M059J (cell line): ENCODE measurements around the gene PTPRJ. TPM values are rescaled to one million over a fixed set of nuclear protein-coding genes. Genes with fewer than 3 reads are reported as not detected.
A peak's percentile ranks its signal among the peaks of the same experiment; 100 is the strongest.

Source experiments
- DNase-seq: peaks from one replicate; pipeline ENCODE4 v3.0.0-alpha.2; 2012; ENCODE audit warnings: low read depth
- total RNA-seq: library from RNA; depleted of rRNA; stranded (reverse); fragments of >200 nt; shearing (Covaris generic); gene quantifications from 2 replicates; pipeline ENCODE4 v1.2.3, GENCODE V29; 2014

The PTPRJ gene
- total RNA-seq, 1 experiment from 2014 or later, result 54.8 TPM

DNA sequence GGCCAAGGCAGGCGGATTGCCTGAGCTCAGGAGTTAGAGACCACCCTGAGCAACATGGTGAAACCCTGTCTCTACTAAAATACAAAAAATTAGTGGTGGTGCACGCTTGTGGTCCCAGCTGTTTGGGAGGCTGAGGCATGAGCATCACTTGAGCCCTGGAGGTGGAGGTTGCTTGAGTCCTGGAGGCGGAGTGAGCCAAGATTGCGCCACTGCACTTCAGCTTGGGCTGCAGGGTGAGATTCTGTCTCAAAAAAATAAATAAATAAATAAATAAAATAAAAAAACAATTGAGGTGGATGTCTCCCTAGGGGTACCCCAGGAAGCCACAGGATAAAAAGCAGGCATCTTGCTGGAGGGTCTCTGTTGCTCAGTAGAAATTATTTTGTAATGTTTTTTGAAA lies 14.1 kb downstream of the PTPRJ start:
- no peak for DNase-seq

DNA sequence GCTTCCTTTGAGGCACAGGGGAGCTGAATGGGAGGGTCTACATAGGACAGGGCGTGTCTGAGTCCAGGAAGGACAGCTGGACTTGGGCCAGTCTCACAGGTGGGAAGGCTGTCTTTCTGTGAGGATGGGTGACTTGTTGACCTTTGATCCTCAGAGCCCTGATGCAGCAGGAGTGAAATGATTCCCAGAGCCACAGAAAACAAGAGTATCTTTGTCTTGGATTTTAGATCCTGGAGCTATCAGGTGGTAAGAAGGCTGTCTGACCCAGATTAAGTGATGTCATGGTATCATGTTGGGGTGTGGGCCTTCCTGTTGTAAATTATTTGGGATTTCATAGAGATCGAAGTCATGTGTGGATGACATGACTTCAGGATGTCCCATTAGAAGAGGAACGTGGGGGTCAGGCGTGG lies 15.0 kb downstream of the PTPRJ start:
- DNase-seq, result no peak

DNA sequence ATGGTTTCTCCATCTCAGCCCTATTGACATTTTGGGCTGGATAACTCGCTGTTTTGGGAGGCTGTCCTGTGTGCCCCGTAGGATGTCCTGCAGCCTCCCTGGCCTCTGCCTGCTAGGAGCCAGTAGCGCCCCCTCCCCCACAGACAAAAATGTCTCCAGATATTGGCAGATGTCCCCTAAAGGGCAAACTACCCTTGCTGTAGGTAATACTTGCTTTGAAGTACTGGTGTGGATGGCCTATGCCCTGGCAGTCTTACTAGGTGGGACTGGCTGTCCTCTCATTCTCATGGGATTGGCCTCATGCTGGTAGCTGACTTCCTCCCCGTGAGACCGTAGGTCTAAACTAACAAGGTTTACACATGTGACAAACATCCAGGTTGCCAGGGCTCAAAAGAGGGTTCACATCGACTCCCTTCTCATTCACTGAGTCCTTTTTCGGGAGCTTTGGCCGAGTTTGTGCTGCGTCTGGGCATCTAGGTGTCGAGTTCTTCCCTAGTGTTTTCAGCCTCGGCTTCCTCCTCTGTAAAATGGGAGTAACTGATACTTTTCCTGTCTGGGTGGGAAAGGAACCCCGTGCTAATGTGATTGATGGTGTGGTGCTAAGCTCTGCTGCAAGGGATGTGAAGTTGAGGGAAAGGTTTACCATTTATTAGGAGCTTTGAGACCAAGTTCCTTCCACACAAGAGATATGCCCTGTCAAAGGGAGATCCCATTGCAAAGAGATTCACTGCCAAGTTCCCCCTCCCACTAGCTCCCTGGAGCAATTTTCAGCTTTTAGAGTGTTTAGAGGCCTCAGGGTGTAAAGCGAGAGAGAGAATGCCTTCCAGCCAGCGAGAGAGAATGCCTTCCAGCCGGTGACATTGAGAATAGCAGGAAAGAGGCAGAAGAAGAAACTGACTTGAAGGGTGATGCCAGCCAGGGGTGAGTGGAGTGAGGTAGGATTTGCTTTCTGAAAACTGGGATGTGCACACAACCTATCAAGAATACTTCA lies 17.0 kb downstream of the PTPRJ start:
- DNase-seq, result peak; percentile 51

DNA sequence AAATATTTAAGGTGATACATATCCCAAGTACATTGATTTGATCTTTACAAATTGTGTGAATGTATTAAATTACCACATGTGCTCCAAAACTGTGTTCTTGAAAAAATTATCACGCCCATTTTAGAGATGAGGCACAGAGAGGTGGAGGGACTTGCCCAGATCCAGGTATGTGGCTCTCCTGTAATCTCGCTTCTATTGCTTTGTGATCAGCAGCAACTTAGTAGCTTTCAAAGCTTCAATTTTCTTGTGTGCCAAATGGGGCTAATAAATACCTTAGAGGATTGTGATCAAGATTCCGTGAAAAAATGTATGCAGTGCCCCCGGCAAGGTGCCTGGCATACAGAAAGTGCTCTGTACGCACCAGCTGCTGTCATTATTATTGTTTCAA lies 18.0 kb downstream of the PTPRJ start:
- no peak for DNase-seq

DNA sequence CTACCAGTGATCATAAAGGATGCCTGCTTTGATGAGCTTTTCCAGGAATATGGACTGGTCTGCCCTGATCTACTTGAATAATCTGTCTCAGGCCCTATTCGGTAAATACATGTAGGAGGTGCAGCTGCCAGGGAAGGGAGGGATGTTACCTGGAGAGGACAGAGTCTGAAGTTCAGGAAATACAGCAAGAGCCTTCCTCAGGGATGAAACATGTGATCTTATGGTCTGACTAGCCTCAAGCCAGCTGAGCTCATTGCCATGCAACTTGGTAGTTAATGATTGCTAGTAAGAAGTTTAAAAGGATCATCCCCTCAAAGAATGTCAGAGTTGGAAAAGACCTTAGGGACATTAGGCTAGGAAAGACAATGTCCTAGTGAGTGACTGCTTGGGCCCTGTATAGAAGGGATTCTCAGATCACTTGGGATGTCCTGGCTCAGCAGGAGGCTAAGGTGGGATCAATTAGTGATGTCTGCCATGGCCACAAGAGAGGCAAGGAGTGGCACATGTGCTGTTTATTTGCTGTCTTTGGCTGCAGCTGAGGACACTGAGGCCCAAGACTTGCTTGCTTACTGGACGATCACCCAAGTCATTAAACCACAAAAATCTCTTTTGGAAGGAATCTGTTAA lies 18.5 kb downstream of the PTPRJ start:
- peak; percentile 42 for DNase-seq

DNA sequence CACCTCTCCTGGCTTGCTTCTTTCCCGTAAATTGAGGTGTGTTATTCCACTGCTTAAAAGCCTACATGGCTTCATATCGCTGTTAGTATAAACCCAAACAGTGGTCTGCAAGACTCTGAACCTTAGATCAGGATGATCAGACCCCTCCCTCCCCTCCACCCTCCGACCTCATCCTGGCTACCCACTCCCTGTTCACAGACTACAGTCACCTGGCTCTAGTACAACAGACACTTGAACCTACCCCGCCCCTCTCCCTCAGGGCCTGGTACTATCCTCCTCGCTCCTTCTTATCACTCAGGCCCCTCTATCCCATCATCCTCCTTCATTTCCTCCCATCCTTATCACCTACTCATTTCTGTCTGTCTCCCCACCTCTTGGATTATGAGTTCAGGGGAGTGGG lies 20.1 kb downstream of the PTPRJ start:
- DNase-seq, result no peak

DNA sequence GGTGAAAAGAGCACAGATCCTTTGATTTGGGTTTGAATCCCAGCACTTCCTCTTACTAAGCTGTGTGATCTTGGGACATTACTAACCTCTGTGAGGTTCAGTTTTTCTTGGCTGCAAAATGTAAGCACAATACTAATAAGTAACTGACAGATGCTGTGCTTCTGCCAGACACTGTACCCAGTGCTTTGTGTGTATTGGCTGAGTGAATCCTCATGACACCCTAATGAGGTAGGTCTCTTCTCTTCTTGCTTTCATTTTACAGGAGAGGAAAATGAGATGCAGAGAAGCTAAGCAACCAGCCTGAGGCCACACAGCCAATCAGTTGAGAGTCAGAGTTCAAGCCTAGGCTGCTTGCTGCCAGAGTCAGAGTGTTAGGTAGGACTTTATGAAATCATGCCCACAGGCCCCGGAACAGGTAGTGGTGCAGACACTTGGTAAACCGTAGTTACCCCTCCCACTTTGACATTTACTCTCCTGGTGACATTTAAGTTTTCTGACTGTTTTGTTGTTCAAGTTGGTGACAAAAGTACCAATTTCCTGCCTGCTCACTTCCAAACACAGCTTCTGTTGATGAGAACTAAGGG lies 21.2 kb downstream of the PTPRJ start:
- DNase-seq, result peak; percentile 70

DNA sequence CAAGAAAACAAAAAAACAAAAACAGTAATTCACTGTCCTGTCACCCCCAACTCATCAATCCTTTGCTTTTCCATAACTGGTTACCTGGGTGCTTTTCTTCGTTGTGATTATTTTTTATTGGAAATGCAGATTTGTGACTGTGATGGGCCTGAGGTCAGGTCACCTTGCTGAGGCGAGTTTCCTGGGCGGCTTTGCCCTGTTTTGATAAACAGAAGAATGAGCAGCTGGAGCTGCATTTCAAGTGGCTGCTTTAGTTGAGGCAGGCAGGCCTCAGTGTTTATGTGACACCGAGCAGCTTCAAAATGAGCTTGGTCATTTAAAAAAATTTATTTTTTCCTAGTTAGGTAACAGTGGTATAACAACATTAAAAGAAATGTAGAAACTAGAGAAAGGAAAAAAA lies 22.2 kb downstream of the PTPRJ start:
- DNase-seq, result no peak

DNA sequence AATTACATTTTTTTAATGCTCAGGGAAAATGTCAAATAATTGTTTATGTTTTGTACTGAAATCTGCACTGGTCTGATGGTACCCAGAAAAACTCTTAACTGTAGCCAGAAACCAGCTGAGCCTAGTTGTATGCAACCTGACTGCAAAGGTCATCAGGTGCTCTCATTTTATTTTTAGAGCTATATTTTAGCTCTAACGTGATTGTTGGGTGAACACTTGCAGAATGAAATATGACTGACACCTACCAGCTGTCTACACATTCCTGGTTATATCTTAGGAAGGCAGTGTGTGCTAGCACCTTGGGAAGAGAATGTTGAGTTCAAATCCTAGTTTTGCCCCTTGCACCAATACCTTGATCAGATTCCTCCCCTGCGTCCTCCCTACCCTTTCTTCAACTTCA lies 23.6 kb downstream of the PTPRJ start:
- DNase-seq, result no peak

DNA sequence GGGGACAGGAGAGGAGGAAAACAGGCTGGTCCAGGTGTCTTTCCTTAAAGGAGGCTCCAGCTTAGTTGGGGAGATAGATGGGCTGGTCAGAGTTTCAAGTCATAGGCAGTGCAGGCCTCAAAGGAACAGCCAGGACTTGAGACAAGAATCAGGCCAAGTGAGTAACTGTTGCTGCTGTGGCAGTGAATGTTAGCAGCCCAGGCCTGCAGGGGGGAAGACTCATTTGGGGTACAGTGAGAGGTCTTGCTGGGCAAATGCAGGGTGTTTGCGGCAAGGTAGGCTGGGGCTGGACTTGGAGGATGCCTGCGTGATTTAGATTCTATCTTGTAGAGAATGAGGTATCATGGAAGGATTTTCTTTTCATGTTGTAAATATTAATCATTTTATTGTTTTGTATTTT lies 24.1 kb downstream of the PTPRJ start:
- DNase-seq, result no peak

DNA sequence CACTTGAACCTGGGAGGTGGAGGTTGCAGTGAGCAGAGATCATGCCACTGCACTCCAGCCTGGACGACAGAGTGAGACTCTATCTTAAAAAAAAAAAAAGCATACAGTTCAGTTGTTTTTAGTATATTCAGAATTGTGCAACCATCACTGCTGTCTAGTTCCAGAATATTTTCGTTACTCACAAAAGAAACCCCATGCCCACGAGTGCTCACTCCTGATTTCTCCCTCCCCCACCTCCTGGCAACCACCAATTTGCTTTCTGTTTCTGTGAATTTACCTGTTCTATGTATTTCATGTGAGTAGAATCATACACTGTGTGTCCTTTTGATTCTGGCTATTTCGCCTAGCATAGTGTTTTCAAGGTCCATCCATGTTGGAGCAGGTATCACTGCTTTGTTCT lies 24.8 kb downstream of the PTPRJ start:
- no peak for DNase-seq

DNA sequence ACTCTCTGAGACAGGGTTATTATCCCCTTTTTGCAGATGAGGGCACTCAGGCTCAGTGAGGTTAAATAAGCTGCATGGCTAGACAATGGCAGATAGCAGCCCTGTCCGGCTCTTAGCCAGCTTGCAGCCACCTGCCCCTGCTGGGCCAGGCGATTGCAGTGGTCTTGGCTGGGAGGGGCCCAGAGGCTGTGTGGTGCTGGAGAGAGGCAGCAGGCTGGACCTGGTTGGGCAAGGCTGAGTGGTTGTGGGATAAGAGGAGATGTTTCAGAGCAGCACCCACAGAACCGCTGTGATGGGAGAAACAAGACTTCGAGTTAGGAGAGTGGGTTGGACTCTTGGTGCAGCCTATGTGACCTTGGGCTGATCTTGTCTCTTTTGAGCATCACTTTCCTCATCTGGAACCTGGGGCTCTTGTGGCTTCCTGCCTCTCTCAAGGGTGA lies 25.5 kb downstream of the PTPRJ start:
- DNase-seq, result no peak

DNA sequence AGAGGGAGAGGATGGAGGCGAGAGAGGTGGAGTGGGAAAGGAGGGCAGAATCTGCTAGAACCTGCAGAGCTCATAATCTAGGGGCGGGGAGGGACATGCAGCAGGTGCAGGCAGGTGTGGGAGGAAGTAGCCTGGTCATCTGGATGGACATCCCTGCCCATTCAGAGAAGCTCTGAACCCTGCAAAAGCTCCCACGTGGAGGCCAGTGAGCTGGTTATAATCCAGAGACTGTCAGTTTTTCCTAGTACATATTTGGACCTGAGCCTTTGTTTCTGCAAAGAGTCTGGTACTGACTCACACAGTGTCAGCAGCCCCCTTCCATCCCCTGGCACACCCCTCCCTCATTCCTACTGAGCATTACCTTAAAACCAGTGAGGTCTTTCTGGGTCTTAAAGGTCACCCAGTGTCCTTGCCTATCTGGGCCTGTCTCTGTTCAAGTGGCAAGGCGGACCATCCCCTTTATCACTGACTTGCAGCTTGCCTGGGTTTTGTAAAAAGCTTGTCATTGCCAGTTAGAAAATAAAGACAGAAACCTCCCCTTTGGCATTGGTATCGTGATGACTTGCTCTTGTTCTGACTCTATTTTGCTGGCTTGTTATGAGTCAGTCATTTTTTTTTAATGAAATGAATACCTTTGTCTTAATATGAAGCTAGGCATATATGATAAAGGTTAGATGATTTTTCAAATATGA lies 26.1 kb downstream of the PTPRJ start:
- DNase-seq, result peak; percentile 82

DNA sequence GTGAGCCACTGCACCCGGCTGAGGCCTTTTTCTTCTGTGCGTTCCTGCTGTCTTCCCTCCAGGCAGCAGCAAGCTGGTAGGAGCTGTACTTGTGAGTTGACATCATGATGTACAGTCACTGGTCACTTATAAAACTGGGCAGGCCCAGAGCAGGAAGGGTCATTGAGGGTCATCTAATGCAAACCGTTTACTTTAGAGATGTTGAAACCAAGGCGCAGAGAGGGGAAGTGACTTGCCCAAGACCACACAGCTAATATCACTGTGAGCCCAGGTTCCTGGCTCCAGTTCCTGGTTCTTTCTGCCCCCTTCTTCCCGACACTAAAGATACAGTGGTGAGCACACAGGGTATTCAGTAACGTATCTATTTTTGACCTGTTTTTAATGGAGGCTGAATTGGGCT lies 27.3 kb downstream of the PTPRJ start:
- DNase-seq, result peak; percentile 44

DNA sequence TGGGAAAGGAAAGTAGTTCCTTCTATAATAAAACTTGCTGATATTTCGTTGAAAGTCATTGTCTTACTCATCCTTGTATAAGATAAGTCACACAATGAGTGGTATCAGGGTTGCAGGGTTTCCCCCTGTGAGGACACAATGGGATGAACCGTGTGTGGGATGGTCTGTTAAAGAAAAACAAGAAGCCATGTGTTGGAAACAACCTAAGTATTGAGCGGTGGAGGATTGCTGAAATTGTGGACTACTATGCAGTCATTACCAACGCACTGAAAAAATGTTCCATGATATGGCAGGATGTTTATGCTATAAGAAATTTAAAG lies 28.6 kb downstream of the PTPRJ start:
- DNase-seq, result no peak

DNA sequence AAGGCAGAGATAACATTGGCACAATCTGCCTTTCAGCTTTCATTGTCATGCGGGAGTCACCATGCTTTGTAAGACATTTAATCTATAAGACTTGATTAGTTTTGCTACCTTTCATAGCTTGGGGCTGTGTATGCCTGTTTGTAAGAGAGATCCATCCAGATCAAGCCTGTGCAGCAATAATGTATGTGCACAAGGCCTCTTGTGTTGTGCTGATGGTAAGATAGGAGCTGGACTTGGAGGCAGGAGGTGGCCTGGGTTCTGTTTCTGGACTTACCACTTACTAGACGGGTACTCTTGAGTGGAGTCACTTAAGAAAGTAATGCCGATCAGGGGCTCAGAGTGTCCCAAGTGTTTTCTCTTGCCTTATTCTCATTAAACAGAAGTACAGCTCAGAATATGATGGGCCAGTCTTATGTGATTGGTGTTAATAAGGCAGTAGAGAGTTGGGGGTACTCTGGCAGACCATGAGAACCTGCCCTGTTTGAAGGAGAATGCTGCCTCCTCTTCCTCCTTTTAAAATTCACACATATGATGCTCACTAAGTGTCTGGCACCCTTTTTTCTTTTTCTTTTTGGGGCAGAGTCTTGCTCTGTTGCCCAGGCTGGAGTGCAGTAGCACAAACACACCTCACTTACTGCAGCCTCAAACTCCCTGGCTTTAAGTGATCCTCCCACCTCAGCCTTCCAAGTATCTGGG lies 30.9 kb downstream of the PTPRJ start:
- DNase-seq, result no peak

DNA sequence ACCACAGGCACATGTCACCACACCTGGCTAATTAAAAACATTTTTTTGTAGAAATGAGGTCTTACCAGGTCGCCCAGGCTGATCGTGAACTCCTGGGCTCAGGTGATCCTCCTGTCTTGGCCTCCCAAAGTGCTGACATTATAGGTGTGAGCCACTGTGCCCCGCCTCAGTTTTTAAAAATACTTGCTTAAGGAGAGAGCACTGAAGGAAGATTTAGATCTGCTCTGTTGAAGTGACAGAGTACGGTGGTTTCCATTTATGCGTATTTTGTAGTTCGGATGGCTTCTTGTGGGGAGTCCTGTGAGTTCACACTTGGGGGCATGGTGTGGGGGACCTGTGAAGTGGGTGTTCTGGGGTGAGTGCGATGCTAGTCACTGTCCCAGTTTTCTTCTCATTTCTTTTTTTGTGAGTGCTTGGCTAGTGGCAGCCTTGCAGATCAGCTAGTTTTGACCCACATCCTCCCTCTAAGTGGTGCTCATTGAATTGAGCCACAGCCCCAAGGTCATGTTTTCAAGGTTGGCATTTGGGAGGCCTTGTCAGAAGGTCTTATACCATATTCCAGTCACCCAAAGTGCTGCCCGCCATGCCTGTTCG lies 31.5 kb downstream of the PTPRJ start:
- DNase-seq, result no peak

DNA sequence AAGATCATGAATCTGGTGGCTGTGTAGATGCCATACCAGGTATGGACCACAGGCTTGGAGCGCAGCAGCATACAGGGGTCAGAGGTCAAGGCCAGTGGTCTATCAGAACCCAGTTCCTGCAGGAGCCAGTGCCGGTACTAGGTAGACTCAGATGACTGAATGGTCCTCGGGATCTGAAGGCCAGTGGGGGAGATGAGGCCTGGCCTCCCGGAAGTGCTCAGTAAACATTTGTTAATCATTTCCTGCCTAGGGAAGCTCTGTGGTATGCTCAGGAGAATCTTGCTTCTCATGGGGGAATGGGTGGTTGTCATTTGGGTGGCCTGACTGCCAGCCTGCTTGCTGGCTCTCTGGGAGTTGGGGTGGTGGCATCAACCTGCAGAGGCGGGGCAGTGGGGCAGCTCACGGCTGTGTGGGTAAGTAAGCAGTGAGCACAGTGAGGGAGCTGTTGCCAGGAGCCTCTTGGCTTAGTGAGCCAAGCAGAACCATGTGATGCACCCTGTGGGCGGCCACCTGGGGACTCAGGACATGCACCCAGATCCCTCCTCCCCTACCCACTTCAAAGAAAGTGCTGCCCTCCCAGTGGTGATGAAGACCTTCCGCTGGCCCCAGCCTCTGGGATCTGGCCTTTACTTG lies 33.0 kb downstream of the PTPRJ start:
- DNase-seq, result peak; percentile 87

DNA sequence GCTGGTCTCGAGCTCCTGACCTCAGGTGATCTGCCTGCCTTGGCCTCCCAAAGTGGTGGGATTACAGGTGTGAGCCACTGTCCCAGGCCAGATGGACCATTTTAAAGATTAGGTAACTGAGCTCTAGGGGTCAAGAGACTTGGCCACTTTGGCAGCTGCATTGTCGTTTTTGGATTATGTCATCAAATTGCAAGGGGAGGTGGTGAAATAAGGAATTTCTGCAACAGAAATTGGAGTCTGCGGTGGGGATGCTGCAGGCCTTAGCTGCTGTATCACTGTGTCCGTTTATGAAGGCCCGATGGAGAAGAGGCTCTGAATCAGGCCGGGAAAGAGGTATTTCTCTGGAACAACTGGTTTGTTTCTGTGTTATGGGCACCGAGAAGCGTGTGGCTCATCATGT lies 34.6 kb downstream of the PTPRJ start:
- no peak for DNase-seq

DNA sequence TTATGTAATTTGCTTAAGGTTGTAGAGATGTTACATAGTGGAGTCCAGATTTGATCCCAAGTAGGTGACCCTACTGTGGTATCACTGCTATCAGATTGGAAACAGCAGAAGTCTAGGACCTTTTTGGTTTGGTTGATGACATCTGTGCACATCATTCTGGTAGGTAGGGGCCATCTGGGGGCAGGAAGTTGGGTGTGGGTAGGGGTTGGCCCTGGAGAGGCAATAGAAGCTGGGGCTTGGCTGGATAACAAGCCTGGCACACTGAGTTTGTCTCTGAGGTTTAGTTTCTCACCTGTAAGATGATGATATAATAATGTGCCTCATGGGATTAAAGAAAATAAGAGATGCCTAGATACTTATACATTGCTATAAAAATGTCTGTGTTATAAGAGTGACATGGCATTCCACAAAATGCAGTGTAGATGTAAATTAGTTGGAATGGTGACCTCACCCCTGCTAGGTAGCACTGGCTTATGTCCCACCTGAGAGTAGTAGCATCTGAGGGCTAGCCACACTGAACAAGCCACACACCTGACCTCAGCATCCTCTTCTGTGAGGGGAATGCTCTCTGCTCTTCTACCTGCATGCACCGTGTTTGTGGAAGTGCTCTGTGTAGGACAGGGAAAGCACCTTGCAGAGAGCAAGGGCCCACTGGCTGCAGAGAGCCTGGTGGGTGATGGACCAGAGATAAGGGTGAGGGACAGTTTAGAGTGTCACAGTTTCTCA lies 36.9 kb downstream of the PTPRJ start:
- no peak for DNase-seq
